AG20443 (cell line): Measurements from ENCODE around the gene SCARF2.

Experiments used
- DNase-seq: peaks from one replicate; pipeline ENCODE4 v3.0.0; 2012; ENCODE audit warnings: low spot score, mixed read lengths

SCARF2 gene

GRCh38 chr22:20440637-20441591 is 3.3 kb upstream of the SCARF2 start:
- DNase-seq: no peak

GRCh38 chr22:20439928-20440575 is 2.4 kb upstream of the SCARF2 start:
- no peak for DNase-seq

GRCh38 chr22:20439556-20439927 is 1.9 kb upstream of the SCARF2 start:
- no peak for DNase-seq

- DNase-seq: peak; percentile 84
These were observed 1.3 kb upstream of the SCARF2 start for GRCh38 chr22:20438678-20439492.

- DNase-seq: no peak
These were observed 727 bp upstream of the SCARF2 start for GRCh38 chr22:20438427-20438677.

GRCh38 chr22:20436768-20437612 is 635 bp downstream of the SCARF2 start:
- DNase-seq: peak; percentile 38

- peak; percentile 90 for DNase-seq
These were observed 1.3 kb downstream of the SCARF2 start for GRCh38 chr22:20436307-20436767.

- DNase-seq: no peak
These were observed 2.0 kb downstream of the SCARF2 start for GRCh38 chr22:20435436-20436306.

GRCh38 chr22:20434773-20435172 is 2.9 kb downstream of the SCARF2 start:
- no peak for DNase-seq

GRCh38 chr22:20434264-20434751 is 3.3 kb downstream of the SCARF2 start:
- DNase-seq: peak; percentile 3

GRCh38 chr22:20433686-20434241 is 3.9 kb downstream of the SCARF2 start:
- DNase-seq: peak; percentile 1

GRCh38 chr22:20433191-20433590 is 4.4 kb downstream of the SCARF2 start:
- DNase-seq: no peak

GRCh38 chr22:20432244-20432686 is 5.4 kb downstream of the SCARF2 start:
- no peak for DNase-seq

- peak; percentile 4 for DNase-seq
These were observed 6.0 kb downstream of the SCARF2 start for GRCh38 chr22:20431511-20432192.

- DNase-seq: peak; percentile 64
These were observed 6.7 kb downstream of the SCARF2 start for GRCh38 chr22:20430720-20431510.

- peak; percentile 7 for DNase-seq
These were observed 7.4 kb downstream of the SCARF2 start for GRCh38 chr22:20430101-20430719.

GRCh38 chr22:20429254-20430100 is 8.1 kb downstream of the SCARF2 start:
- peak; percentile 2 for DNase-seq
